Muscle layer of duodenum (tissue), 2 donors: Measurements from ENCODE around the gene FNIP2.
"Not testable (repeated sequence)": the region's sequence is repeated elsewhere in the genome, so short reads cannot be mapped to it uniquely, and the experiment has no call there.

Experiments used
- H3K27ac ChIP-seq: one replicate; pipeline ENCODE4 v1.7.0; 2013; ENCODE audit warnings: mild to moderate bottlenecking, low read length
- H3K27me3 ChIP-seq: one replicate; pipeline ENCODE4 v1.7.0; 2013; ENCODE audit warnings: low read depth, mild to moderate bottlenecking, control low read depth, low read length
- H3K36me3 ChIP-seq, 2 donors: one replicate each; pipeline ENCODE4 v1.7.0; 2013; ENCODE audit warnings: low read length in 2 of 2, control low read depth in 1 of 2, mild to moderate bottlenecking in 1 of 2; ENCODE audit not compliant: insufficient read depth in 2 of 2, control insufficient read depth in 1 of 2
- H3K4me1 ChIP-seq, 2 donors: one replicate each; pipeline ENCODE4 v1.7.0; 2013; ENCODE audit warnings: low read length in 2 of 2, mild to moderate bottlenecking in 2 of 2, control low read depth in 1 of 2, moderate library complexity in 1 of 2; ENCODE audit not compliant: insufficient read depth in 2 of 2, control insufficient read depth in 1 of 2
- H3K4me3 ChIP-seq, 2 donors: one replicate each; pipeline ENCODE4 v1.7.0; 2013; ENCODE audit warnings: low read length in 2 of 2, low read depth in 1 of 2, mild to moderate bottlenecking in 1 of 2
- H3K9me3 ChIP-seq, 2 donors: one replicate each; pipeline ENCODE4 v1.7.0; 2013; ENCODE audit warnings: low read length in 2 of 2, control low read depth in 1 of 2, mild to moderate bottlenecking in 1 of 2; ENCODE audit not compliant: control insufficient read depth in 1 of 2
- donor health status: healthy.

The FNIP2 gene

DNA sequence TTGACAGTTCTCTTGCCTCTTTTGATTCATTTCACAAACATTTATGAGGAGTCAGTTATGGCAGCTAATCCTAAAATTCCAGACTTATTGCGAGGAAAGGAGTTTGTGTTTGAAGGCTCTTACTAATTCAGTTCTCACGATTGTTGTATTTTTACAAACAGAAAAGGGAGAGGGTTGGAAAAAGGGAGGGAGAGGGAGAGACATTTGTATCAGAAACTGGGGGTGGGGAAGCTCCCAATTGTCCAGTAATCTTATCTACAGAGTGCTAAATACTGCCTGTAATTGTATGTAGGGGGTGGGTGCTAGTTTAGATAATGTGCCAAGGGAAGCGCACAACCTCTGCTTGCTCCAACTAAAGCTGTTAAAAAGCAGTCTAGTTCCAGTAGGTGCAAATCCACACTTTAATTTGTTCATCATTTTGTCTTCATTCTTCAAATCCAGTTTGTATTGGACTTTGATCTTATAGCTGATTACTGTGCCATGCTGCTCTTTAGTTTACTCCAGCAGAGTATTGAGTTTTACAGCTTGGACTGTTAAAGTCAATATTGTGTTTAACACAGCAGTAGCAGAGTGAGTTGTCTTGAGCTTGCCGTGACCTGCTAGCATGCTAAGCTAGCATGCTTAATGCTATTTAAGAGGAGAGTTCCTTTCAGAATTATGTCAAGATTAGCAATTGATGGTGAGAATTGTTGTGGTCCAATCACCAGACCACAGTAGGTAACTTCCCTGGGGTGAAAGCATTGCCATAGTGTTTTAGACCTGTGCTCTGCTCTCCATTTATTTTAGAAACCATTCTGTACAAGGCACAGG, 13.9 kb downstream of the FNIP2 start:
- H3K27me3 ChIP-seq, result no peaks in the 10 kb centered on the region
- H3K9me3 ChIP-seq, result no peaks in the 10 kb centered on the region
- H3K36me3 ChIP-seq, result no peaks in the 10 kb centered on the region
- peaks cover 32 to 41% of the 10 kb centered on the region in 2 donors for H3K4me1 ChIP-seq
- peak overlapping the region; percentile 34 for H3K27ac ChIP-seq
- H3K4me3 ChIP-seq, result no peak overlapping the region

GRCh38 chr4:158783785-158784184, 15.0 kb downstream of the FNIP2 start:
- Histone ChIP-seq H3K27ac (no peak overlapping the region), H3K27me3 (no peaks in the 10 kb centered on the region), H3K36me3 (no peaks in the 10 kb centered on the region), H3K4me1 (peaks cover 29 to 41% of the 10 kb centered on the region in 2 donors), H3K4me3 (no peak overlapping the region), H3K9me3 (no peaks in the 10 kb centered on the region)

- no peaks in the 10 kb centered on the region for H3K36me3 ChIP-seq
- H3K27me3 ChIP-seq, result no peaks in the 10 kb centered on the region
- H3K4me1 ChIP-seq, result peaks cover 29 to 46% of the 10 kb centered on the region in 2 donors
- H3K27ac ChIP-seq, result peak overlapping the region; percentile 32
- no peaks in the 10 kb centered on the region for H3K9me3 ChIP-seq
- H3K4me3 ChIP-seq, result no peak overlapping the region
These were observed 16.9 kb downstream of the FNIP2 start for GRCh38 chr4:158785718-158786117.

DNA sequence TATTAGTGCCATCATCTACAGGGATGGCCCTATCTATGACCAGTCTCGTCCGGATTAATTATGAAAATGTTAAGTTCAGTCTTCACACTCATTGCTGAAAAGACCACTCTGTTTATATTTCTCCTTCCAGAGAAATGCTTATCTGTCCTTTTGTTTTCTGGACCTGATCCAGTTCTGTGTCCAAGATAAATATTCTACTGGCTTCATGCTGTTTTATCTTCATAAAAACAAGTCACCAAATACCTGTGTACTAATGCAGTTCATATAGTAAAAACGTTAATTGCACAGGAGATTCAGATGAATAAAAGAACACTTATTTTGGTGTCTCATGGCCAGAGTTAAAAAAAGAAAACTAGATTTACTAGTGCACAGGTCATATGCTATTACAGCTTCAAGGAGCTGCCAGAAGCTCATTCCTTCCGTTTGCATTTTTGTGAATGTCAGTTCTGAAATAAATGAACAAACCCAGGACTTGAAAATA, 17.3 kb downstream of the FNIP2 start:
- Histone ChIP-seq H3K9me3 (no peaks in the 10 kb centered on the region), H3K36me3 (no peaks in the 10 kb centered on the region), H3K4me3 (no peak overlapping the region), H3K27me3 (no peaks in the 10 kb centered on the region), H3K27ac (peak overlapping the region; percentile 32), H3K4me1 (peaks cover 29 to 46% of the 10 kb centered on the region in 2 donors)

GRCh38 chr4:158786955-158787354, 18.1 kb downstream of the FNIP2 start:
- H3K27me3 ChIP-seq, result no peaks in the 10 kb centered on the region
- peaks cover 28 to 41% of the 10 kb centered on the region in 2 donors for H3K4me1 ChIP-seq
- H3K36me3 ChIP-seq, result no peaks in the 10 kb centered on the region
- no peak overlapping the region for H3K27ac ChIP-seq
- H3K4me3 ChIP-seq, result peak overlapping the region in 1 of 2 donors; percentile 20
- H3K9me3 ChIP-seq, result no peaks in the 10 kb centered on the region

DNA sequence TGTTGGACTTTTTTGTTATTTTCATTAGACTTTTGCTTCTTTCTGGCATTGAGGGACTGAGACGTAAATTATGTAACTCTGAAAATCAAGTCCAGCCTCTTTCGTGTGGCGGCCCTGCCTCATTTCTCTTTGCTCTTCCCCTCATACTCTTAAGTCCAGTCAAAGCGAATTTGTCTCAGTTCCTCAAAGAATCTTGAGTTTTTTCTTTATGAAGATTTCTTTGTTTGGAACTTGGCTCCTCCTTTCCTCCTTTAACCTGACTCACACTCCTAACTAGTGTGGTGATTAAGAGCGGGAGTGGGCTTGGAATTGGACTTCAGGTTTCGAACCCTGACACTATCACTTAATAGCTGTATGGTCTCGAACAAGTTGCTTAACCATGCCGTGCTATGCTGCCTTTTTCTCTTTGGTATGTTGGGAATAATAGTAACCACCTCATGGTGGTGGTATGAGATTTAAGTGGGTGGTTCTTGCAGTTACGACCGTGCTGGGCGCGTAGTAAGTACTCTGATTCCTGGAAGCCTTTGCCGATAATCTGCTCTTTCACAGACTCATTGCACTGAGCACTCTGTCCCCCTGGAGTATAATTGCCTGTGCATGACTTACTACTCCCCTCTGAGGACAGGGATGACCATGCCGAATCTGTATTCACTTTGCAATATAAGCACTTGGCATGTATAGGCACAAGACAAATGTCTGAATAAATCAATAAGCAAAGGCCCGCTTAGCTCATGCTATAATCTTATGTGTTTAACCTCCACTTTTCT, 19.1 kb downstream of the FNIP2 start:
- no peaks in the 10 kb centered on the region for H3K27me3 ChIP-seq
- no peak overlapping the region for H3K27ac ChIP-seq
- no peaks in the 10 kb centered on the region for H3K36me3 ChIP-seq
- peaks cover 19 to 34% of the 10 kb centered on the region in 2 donors for H3K4me1 ChIP-seq
- no peak overlapping the region for H3K4me3 ChIP-seq
- H3K9me3 ChIP-seq, result no peaks in the 10 kb centered on the region

GRCh38 chr4:158788516-158788915, 19.7 kb downstream of the FNIP2 start:
- H3K27ac ChIP-seq, result no peak overlapping the region

GRCh38 chr4:158789853-158790252, 21.0 kb downstream of the FNIP2 start:
- no peaks in the 10 kb centered on the region for H3K36me3 ChIP-seq
- peaks cover 7 to 26% of the 10 kb centered on the region in 2 donors for H3K4me1 ChIP-seq
- H3K9me3 ChIP-seq, result no peaks in the 10 kb centered on the region
- H3K27me3 ChIP-seq, result no peaks in the 10 kb centered on the region
- no peak overlapping the region for H3K4me3 ChIP-seq
- no peak overlapping the region for H3K27ac ChIP-seq

More at GRCh38 chr4:158788516-158788915, 19.7 kb downstream of the FNIP2 start:
- H3K36me3 ChIP-seq, result no peaks in the 10 kb centered on the region
- H3K27me3 ChIP-seq, result no peaks in the 10 kb centered on the region
- no peaks in the 10 kb centered on the region for H3K9me3 ChIP-seq
- H3K4me1 ChIP-seq, result peaks cover 13 to 29% of the 10 kb centered on the region in 2 donors
- H3K4me3 ChIP-seq, result no peak overlapping the region

GRCh38 chr4:158793021-158793420, 24.2 kb downstream of the FNIP2 start:
- Histone ChIP-seq H3K27ac (no peak overlapping the region), H3K9me3 (no peaks in the 10 kb centered on the region), H3K36me3 (no peaks in the 10 kb centered on the region), H3K4me3 (no peak overlapping the region), H3K4me1 (peaks cover 0 to 10% of the 10 kb centered on the region in 2 donors), H3K27me3 (no peaks in the 10 kb centered on the region)

DNA sequence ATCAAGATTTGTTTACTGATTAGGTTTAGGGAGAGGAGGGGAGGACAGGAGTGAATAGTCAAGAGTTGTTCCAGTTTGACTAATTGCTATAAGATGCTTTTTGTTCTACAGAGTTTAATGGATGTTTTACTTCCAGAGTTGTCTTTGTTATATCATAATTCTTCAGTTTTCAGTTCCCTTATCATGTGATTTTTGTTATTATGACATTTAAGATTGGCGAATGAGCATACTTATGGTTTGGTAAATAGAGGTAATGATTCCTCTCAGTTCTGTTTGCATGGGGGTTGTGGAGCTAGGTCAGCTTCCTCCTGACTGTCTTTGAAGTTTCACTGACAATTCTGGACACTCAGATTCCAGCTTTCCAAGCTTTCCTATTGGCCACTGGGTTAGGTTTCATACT, 24.6 kb downstream of the FNIP2 start:
- not testable (repeated sequence) for H3K27me3 ChIP-seq, H3K9me3 ChIP-seq, H3K27ac ChIP-seq, H3K4me3 ChIP-seq, H3K36me3 ChIP-seq
- H3K4me1 ChIP-seq, result peaks cover 0 to 10% of the 10 kb centered on the region in 2 donors

DNA sequence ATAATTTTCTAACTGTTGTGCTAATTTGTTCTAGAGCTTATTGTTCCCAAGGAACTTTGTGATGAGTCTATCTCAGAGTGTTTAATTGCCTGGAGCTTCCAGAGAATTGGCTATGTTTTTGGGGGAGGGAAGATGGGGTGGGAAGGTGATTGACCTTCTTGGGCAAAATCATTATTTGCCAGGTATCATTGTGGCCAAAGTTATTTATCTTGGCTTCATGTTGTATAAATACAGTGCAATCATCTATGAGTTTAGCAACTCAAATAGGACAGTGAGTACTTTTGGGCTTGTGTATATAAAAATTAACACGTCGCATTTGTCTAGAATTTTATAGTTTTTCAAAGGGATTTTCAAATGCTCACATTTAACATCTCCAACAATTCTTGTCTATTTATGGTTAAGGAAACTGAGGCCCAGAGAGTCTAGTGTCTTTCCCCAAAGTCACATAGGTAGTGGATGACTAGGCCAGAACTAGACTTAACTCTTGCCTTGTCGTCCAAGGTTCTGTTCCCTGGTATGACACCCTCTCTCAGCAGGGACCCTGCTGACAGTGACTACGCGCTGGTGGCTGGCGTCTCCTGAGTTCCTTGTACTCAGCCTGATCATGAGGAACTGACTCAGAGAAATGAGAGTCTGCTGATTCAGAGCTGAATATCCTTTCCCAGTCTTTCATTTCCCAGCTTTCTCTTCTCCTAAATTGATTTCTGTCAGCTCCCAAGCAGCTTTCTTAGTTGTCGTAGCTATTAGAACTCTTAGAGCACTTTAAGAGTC, 27.7 kb downstream of the FNIP2 start:
- Histone ChIP-seq H3K4me1 (peaks cover 0 to 8% of the 10 kb centered on the region in 2 donors), H3K27me3 (no peaks in the 10 kb centered on the region), H3K9me3 (no peaks in the 10 kb centered on the region), H3K36me3 (no peaks in the 10 kb centered on the region), H3K4me3 (no peak overlapping the region), H3K27ac (no peak overlapping the region)
